Left ventricle myocardium inferior (tissue), 1 donor: Measurements from ENCODE around the gene B4GALT2. TPM values are rescaled to one million over a fixed set of nuclear protein-coding genes. Genes with fewer than 3 reads are reported as not detected.

ENCODE experiments used
- DNase-seq: peaks from one replicate; pipeline ENCODE4 v3.0.0-alpha.2; 2020
- H3K27ac ChIP-seq: fragments of 200-600 bp; replicated peaks from 2 replicates; pipeline ENCODE4 v1.8.0; 2021
- H3K27me3 ChIP-seq: fragments of 200-600 bp; 2 replicates; pipeline ENCODE4 v1.8.0; 2021; ENCODE audit warnings: low read depth
- H3K36me3 ChIP-seq: fragments of 200-600 bp; 2 replicates; pipeline ENCODE4 v1.8.0; 2021
- H3K4me1 ChIP-seq: fragments of 200-600 bp; 2 replicates; pipeline ENCODE4 v1.8.0; 2021
- H3K4me3 ChIP-seq: fragments of 200-600 bp; 2 replicates; pipeline ENCODE4 v1.8.0; 2021; ENCODE audit warnings: mild to moderate bottlenecking, moderate library complexity
- H3K9me3 ChIP-seq: fragments of 200-600 bp; replicated peaks from 2 replicates; pipeline ENCODE4 v1.8.0; 2021
- CTCF ChIP-seq: fragments of 200-600 bp; IDR thresholded peaks from 2 replicates; pipeline ENCODE4 v1.8.0; 2021; ENCODE audit warnings: antibody characterized with exemption, mild to moderate bottlenecking, borderline replicate concordance
- intact Hi-C: fragments of 100-400 bp; cut with micrococcal nuclease; formaldehyde crosslinking; loops from one replicate; pipeline ENCODE4 v1.11.0; 2022
- total RNA-seq: library from RNA; stranded (reverse); fragmentation: NEBNext Ultra II Directional; extraction: Animal tissue kit (Norgen Biotek cat#: 25700); gene quantifications from one replicate; pipeline ENCODE4 v1.2.1, GENCODE V29; 2021
- donor health status: DM: no; HTN: yes; CAD: no; lungs with severe emphysema.

Gene B4GALT2
- total RNA-seq, 1 donor from 2014 or later = 40.3 TPM

GRCh38 chr1:43933386-43934100 lies 45.5 kb upstream of the B4GALT2 start, which contains the start of gene ARTN:
ARTN (plus strand) TSS chr1:43933801; CDS start chr1:43935657, 1,856 bp downstream.
- no peak within 1 kb of the TSS for H3K27ac ChIP-seq
- TF ChIP-seq CTCF = no peak
- peaks cover 39% of the 10 kb centered on the region for H3K4me1 ChIP-seq
- no peaks in the 10 kb centered on the region for H3K9me3 ChIP-seq
- peaks cover 40% of the 10 kb centered on the region for H3K27me3 ChIP-seq
- DNase-seq = no peak
- intact Hi-C loops = no loop called here
- H3K36me3 ChIP-seq = no peaks in the 10 kb centered on the region
- peak within 1 kb of the TSS; percentile 59 for H3K4me3 ChIP-seq

- Histone ChIP-seq H3K27me3 (peaks cover 40% of the 10 kb centered on the region), H3K27ac (no peak overlapping the region), H3K36me3 (no peaks in the 10 kb centered on the region), H3K9me3 (no peaks in the 10 kb centered on the region), H3K4me1 (peaks cover 44% of the 10 kb centered on the region), H3K4me3 (peak overlapping the region; percentile 59)
- peak; percentile 84 for TF ChIP-seq CTCF
- DNase-seq = peak; percentile 42
- intact Hi-C loops = no loop called here
Measured at GRCh38 chr1:43934101-43934985, 44.7 kb upstream of the B4GALT2 start.

GRCh38 chr1:43934986-43935324 lies 44.1 kb upstream of the B4GALT2 start:
- Histone ChIP-seq H3K27me3 (peaks cover 40% of the 10 kb centered on the region), H3K27ac (no peak overlapping the region), H3K36me3 (no peaks in the 10 kb centered on the region), H3K4me1 (peaks cover 48% of the 10 kb centered on the region), H3K4me3 (no peak overlapping the region), H3K9me3 (no peaks in the 10 kb centered on the region)
- no peak for TF ChIP-seq CTCF
- intact Hi-C loops = loop anchor here (5.0 kb wide), 1 partner anchor 168 kb away; no protein-coding TSS in a partner anchor
- no peak for DNase-seq

GRCh38 chr1:43935711-43936427 lies 43.1 kb upstream of the B4GALT2 start:
- intact Hi-C loops = loop anchor here (5.0 kb wide), 1 partner anchor 169 kb away; no protein-coding TSS in a partner anchor
- DNase-seq = no peak
- Histone ChIP-seq H3K27me3 (peaks cover 40% of the 10 kb centered on the region), H3K9me3 (no peaks in the 10 kb centered on the region), H3K4me1 (peaks cover 48% of the 10 kb centered on the region), H3K27ac (no peak overlapping the region), H3K36me3 (no peaks in the 10 kb centered on the region), H3K4me3 (peak overlapping the region; percentile 62)
- TF ChIP-seq CTCF = no peak

DNA sequence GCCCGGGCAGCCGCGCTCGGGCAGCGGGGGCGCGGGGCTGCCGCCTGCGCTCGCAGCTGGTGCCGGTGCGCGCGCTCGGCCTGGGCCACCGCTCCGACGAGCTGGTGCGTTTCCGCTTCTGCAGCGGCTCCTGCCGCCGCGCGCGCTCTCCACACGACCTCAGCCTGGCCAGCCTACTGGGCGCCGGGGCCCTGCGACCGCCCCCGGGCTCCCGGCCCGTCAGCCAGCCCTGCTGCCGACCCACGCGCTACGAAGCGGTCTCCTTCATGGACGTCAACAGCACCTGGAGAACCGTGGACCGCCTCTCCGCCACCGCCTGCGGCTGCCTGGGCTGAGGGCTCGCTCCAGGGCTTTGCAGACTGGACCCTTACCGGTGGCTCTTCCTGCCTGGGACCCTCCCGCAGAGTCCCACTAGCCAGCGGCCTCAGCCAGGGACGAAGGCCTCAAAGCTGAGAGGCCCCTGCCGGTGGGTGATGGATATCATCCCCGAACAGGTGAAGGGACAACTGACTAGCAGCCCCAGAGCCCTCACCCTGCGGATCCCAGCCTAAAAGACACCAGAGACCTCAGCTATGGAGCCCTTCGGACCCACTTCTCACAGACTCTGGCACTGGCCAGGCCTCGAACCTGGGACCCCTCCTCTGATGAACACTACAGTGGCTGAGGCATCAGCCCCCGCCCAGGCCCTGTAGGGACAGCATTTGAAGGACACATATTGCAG lies 42.4 kb upstream of the B4GALT2 start:
- TF ChIP-seq CTCF = no peak
- Histone ChIP-seq H3K27ac (no peak overlapping the region), H3K4me1 (peaks cover 48% of the 10 kb centered on the region), H3K4me3 (peak overlapping the region; percentile 62), H3K9me3 (no peaks in the 10 kb centered on the region), H3K36me3 (no peaks in the 10 kb centered on the region), H3K27me3 (peaks cover 40% of the 10 kb centered on the region)
- DNase-seq = peak; percentile 26
- intact Hi-C loops = loop anchor here (5.0 kb wide), 1 partner anchor 169 kb away; no protein-coding TSS in a partner anchor
